Sigmoid colon (tissue), 4 donors: ENCODE results near the gene MAPRE2.

Experiments
- POLR2A ChIP-seq, 2 donors: fragments of 450-650 bp; IDR thresholded peaks; one replicate each; pipeline ENCODE4 v1.6.1; 2016; ENCODE audit warnings: antibody characterized with exemption in 2 of 2, mild to moderate bottlenecking in 2 of 2, moderate library complexity in 2 of 2
- POLR2AphosphoS5 ChIP-seq, 4 donors: sonication (generic); formaldehyde crosslinking; IDR thresholded peaks; one replicate each; pipeline ENCODE4 v1.6.1; 2017; ENCODE audit warnings: antibody characterized with exemption in 4 of 4
- TF ChIP-seq, protein P1 (sequence below), 4 experiments: fragments of 450-650 bp in 3 of 4; fragments of 200-600 bp in 1 of 4; IDR thresholded peaks; one replicate each; pipeline ENCODE4 v1.5.1; 2016 to 2019; ENCODE audit warnings: antibody characterized with exemption in 4 of 4, mild to moderate bottlenecking in 3 of 4, moderate library complexity in 2 of 4

DNA sequence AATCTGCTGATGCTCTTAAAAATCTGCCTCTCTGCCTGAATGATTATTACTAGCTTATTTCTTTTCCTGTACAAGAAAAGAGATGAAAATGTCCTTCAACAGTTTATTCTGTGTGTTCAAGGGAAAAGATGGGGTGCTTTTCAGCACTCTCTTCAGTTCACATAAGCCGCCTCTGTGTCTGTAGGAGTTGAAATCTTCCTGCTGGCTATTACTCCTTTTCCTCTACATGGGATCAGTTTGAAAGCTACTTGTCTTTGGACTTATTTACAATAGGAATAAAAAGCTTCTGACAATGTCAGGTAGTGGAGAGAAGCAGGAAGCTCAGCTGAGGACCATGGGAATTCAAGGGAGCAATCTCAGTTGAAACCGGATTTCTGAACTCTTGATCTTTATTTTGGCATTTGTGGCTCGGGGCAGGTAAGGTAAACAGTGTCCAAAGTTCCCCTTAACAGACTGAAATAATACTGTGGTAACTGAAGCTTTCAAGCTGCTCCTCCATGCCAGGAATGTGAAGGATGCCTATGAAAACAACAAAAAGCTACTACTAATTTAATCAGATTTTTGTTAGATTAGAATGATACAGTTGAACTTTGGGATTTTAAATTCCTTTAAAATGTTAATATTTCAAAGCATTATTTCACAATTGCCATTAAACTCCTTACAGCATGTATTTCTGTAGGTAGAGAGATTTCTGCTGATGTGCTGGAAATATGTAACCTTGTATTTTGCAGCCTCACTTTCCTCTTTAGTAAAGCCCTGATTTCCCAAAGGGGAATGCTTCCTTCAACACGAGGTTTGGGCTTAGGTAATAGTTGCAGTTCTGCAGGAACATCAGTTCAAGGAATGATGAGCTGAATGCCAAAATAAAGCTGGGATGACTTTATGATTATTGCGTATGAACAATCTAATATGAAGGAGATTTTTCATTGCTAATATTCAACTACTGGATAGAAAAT is 43.6 kb downstream of the MAPRE2 start:
- TF ChIP-seq, protein P1, sequence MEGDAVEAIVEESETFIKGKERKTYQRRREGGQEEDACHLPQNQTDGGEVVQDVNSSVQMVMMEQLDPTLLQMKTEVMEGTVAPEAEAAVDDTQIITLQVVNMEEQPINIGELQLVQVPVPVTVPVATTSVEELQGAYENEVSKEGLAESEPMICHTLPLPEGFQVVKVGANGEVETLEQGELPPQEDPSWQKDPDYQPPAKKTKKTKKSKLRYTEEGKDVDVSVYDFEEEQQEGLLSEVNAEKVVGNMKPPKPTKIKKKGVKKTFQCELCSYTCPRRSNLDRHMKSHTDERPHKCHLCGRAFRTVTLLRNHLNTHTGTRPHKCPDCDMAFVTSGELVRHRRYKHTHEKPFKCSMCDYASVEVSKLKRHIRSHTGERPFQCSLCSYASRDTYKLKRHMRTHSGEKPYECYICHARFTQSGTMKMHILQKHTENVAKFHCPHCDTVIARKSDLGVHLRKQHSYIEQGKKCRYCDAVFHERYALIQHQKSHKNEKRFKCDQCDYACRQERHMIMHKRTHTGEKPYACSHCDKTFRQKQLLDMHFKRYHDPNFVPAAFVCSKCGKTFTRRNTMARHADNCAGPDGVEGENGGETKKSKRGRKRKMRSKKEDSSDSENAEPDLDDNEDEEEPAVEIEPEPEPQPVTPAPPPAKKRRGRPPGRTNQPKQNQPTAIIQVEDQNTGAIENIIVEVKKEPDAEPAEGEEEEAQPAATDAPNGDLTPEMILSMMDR (IDR thresholded peaks at IDR 0.05) = no peak
- TF ChIP-seq POLR2A (IDR thresholded peaks at IDR 0.05) (no peak), POLR2AphosphoS5 (IDR thresholded peaks at IDR 0.05) (no peak)
